Measurements from ENCODE around the gene MAPK14. TPM values are rescaled to one million over a fixed set of nuclear protein-coding genes. Genes with fewer than 3 reads are reported as not detected.
"Not testable (repeated sequence)": the region's sequence is repeated elsewhere in the genome, so short reads cannot be mapped to it uniquely, and the experiment has no call there.

MAPK14 gene
- total and polyA plus RNA-seq, 2 of the 4 experiments (the other 2 are of a cell fraction), result 28.4 to 74.4 TPM

GRCh38 chr6:35988047-35988446 lies 39.6 kb upstream of the MAPK14 start:
- H4K91ac ChIP-seq (ENCODE audit: insufficient read depth, low read depth, low read length); H2BK15ac ChIP-seq (ENCODE audit: low read depth, low read length); H3K9me1 ChIP-seq (ENCODE audit: insufficient read depth, low read length); H2AFZ ChIP-seq (replicated peaks; ENCODE audit: low read length, poor library complexity); H3K18ac ChIP-seq (ENCODE audit: low read depth, low read length); in situ Hi-C loops (cut with MboI; ENCODE audit: low sequenced_read_pairs); H3K27ac ChIP-seq (ENCODE audit: insufficient read depth, low read length); dilution Hi-C loops (cut with HindIII; ENCODE audit: low sequenced_read_pairs, unreplicated experiment); H3K56ac ChIP-seq (ENCODE audit: extremely low read depth, insufficient read depth, low read length); H2AK5ac ChIP-seq (ENCODE audit: low read depth, low read length); intact Hi-C loops (cut with micrococcal nuclease); H4K8ac ChIP-seq (ENCODE audit: low read depth in 2 of 2, low read length in 2 of 2); H2AK9ac ChIP-seq (replicated peaks; ENCODE audit: low read depth, low read length, poor library complexity); H3K79me1 ChIP-seq (ENCODE audit: low read depth in 1 of 2, low read length in 2 of 2); H3K4me3 ChIP-seq (ENCODE audit: insufficient read depth, low read depth, low read length); ATAC-seq (ENCODE audit: low read depth); H3K4ac ChIP-seq (ENCODE audit: low read depth, low read length); H3K9me3 ChIP-seq (ENCODE audit: control insufficient read depth, insufficient read depth, low read length); H3K27me3 ChIP-seq (ENCODE audit: control insufficient read depth, insufficient read depth, low read length); H3K36me3 ChIP-seq (ENCODE audit: control insufficient read depth, insufficient read depth, low read length); H3K14ac ChIP-seq (replicated peaks; ENCODE audit: low read depth, low read length); H3K9ac ChIP-seq (ENCODE audit: low read depth, low read length); H2BK5ac ChIP-seq (ENCODE audit: low read depth, low read length, poor library complexity, severe bottlenecking); BruUV-seq (replicated peaks); H3K4me2 ChIP-seq (ENCODE audit: low read depth, low read length); DNase-seq; H4K20me1 ChIP-seq (ENCODE audit: insufficient read depth, low read length); CTCF ChIA-PET; H2BK20ac ChIP-seq (ENCODE audit: low read depth, low read length); H4K5ac ChIP-seq (ENCODE audit: low read depth, low read length); H3K4me1 ChIP-seq (ENCODE audit: control insufficient read depth, insufficient read depth, low read length); POLR2A ChIA-PET (ENCODE audit: unreplicated experiment); H2BK120ac ChIP-seq (ENCODE audit: low read depth, low read length); H3K23ac ChIP-seq (ENCODE audit: low read depth, low read length): not testable (repeated sequence)
- no CpG with 5 or more reads among the region's 9 CpGs for WGBS, 2 experiments (ENCODE audit: extremely low coverage in 2 of 2, insufficient read length in 1 of 2)
